Parathyroid adenoma (tissue), 2 donors: ENCODE results near the gene FCGBP.

Experiments used
- H2AFZ ChIP-seq: fragments of 300-600 bp; sonication (generic); one replicate; pipeline ENCODE4 v1.7.0; 2017; ENCODE audit warnings: antibody characterized with exemption, mild to moderate bottlenecking
- H3K27ac ChIP-seq: fragments of 300-600 bp; sonication (generic); one replicate; pipeline ENCODE4 v1.7.0; 2017
- H3K27me3 ChIP-seq: fragments of 300-600 bp; sonication (generic); one replicate; pipeline ENCODE4 v1.7.0; 2017; ENCODE audit warnings: low read length; ENCODE audit not compliant: control insufficient read depth, insufficient read depth
- H3K36me3 ChIP-seq: fragments of 300-600 bp; sonication (generic); one replicate; pipeline ENCODE4 v1.7.0; 2017; ENCODE audit warnings: low read length; ENCODE audit not compliant: control insufficient read depth, insufficient read depth
- H3K4me1 ChIP-seq: fragments of 300-600 bp; sonication (generic); one replicate; pipeline ENCODE4 v1.7.0; 2017; ENCODE audit warnings: control low read depth
- H3K4me2 ChIP-seq: fragments of 300-600 bp; sonication (generic); one replicate; pipeline ENCODE4 v1.7.0; 2017; ENCODE audit warnings: low read length
- H3K4me3 ChIP-seq: fragments of 300-600 bp; sonication (generic); one replicate; pipeline ENCODE4 v1.7.0; 2017; ENCODE audit warnings: low read depth, low read length
- H3K79me2 ChIP-seq: fragments of 300-600 bp; sonication (generic); one replicate; pipeline ENCODE4 v1.7.0; 2017; ENCODE audit warnings: control low read depth
- H3K9ac ChIP-seq: fragments of 300-600 bp; sonication (generic); one replicate; pipeline ENCODE4 v1.7.0; 2017; ENCODE audit warnings: mild to moderate bottlenecking
- H3K9me3 ChIP-seq: fragments of 300-600 bp; sonication (generic); one replicate; pipeline ENCODE4 v1.7.0; 2017; ENCODE audit warnings: low read length; ENCODE audit not compliant: control insufficient read depth
- TF ChIP-seq, protein P1 (sequence below): fragments of 300-600 bp; sonication (generic); IDR thresholded peaks from one replicate; pipeline ENCODE4 v1.7.0; 2017; ENCODE audit warnings: antibody characterized with exemption, mild to moderate bottlenecking
- donor health status: primary hyperparathyroidism.

Gene FCGBP

DNA sequence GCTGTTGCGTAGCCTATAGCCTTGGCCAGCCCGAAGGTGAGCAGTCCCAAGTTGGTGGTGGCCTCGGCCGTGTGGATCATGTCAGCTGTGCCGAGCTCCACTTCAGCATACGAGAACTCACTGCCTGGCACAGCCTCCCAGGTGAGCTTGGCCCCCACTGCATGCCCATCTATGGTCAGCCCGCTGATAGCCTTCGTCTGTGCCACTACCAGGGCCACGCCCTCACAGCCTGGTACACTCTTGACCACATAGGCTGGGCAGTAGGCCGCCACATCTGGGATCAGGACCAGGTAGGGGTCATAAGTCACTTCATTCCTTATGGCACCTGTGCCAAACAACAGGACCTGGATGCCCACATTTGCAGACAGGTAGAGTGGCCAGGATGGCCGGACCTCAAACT lies 7.4 kb downstream of the FCGBP start:
- Histone ChIP-seq H3K27ac (no peak overlapping the region), H3K9me3 (no peaks in the 10 kb centered on the region), H3K4me3 (no peak overlapping the region), H2AFZ (no peak overlapping the region), H3K36me3 (no peaks in the 10 kb centered on the region), H3K4me1 (no peaks in the 10 kb centered on the region), H3K9ac (no peak overlapping the region), H3K4me2 (no peak overlapping the region), H3K27me3 (no peaks in the 10 kb centered on the region), H3K79me2 (no peaks in the 10 kb centered on the region)
- TF ChIP-seq, protein P1, sequence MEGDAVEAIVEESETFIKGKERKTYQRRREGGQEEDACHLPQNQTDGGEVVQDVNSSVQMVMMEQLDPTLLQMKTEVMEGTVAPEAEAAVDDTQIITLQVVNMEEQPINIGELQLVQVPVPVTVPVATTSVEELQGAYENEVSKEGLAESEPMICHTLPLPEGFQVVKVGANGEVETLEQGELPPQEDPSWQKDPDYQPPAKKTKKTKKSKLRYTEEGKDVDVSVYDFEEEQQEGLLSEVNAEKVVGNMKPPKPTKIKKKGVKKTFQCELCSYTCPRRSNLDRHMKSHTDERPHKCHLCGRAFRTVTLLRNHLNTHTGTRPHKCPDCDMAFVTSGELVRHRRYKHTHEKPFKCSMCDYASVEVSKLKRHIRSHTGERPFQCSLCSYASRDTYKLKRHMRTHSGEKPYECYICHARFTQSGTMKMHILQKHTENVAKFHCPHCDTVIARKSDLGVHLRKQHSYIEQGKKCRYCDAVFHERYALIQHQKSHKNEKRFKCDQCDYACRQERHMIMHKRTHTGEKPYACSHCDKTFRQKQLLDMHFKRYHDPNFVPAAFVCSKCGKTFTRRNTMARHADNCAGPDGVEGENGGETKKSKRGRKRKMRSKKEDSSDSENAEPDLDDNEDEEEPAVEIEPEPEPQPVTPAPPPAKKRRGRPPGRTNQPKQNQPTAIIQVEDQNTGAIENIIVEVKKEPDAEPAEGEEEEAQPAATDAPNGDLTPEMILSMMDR, result no peak

- no peak overlapping the region for H2AFZ ChIP-seq
- TF ChIP-seq, protein P1, result no peak
- no peak overlapping the region for H3K4me3 ChIP-seq
Measured at GRCh38 chr19:39926170-39926760, 8.2 kb downstream of the FCGBP start.

DNA sequence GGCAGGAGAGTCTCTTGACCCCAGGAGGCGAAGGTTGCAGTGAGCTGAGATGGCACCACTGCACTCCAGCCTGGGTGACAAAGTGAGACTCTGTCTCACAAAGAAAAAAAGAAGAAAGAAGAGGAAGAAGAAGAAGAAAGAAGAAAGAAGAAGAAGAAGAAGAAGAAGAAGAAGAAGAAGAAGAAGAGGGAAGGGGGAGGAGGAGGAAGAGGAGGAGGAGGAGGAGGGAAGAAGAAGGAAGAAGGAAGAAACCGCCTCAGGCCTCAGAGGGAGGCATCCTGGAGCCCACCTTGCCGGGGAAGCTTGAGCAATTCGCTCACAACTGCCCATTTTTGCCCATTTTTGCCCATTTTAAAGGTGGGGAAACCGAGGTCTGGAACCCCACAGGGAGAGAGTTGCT lies 9.5 kb downstream of the FCGBP start:
- Histone ChIP-seq H3K4me3 (no peak overlapping the region), H3K27me3 (no peaks in the 10 kb centered on the region), H3K79me2 (no peaks in the 10 kb centered on the region), H3K36me3 (no peaks in the 10 kb centered on the region), H2AFZ (no peak overlapping the region), H3K9me3 (no peaks in the 10 kb centered on the region), H3K27ac (no peak overlapping the region), H3K4me2 (no peak overlapping the region), H3K9ac (no peak overlapping the region), H3K4me1 (no peaks in the 10 kb centered on the region)
- TF ChIP-seq, protein P1, result no peak

More at GRCh38 chr19:39926170-39926760, 8.2 kb downstream of the FCGBP start:
- no peaks in the 10 kb centered on the region for H3K79me2 ChIP-seq
- H3K36me3 ChIP-seq, result no peaks in the 10 kb centered on the region
- no peak overlapping the region for H3K27ac ChIP-seq
- H3K27me3 ChIP-seq, result no peaks in the 10 kb centered on the region
- no peaks in the 10 kb centered on the region for H3K4me1 ChIP-seq
- H3K4me2 ChIP-seq, result no peak overlapping the region
- H3K9ac ChIP-seq, result no peak overlapping the region
- H3K9me3 ChIP-seq, result no peaks in the 10 kb centered on the region

- no peaks in the 10 kb centered on the region for H3K36me3 ChIP-seq
- no peak overlapping the region for H3K27ac ChIP-seq
- H3K4me1 ChIP-seq, result no peaks in the 10 kb centered on the region
- TF ChIP-seq, protein P1, result no peak
- H3K4me3 ChIP-seq, result no peak overlapping the region
- no peaks in the 10 kb centered on the region for H3K9me3 ChIP-seq
- H3K9ac ChIP-seq, result no peak overlapping the region
- H3K4me2 ChIP-seq, result no peak overlapping the region
- H2AFZ ChIP-seq, result no peak overlapping the region
- H3K79me2 ChIP-seq, result no peaks in the 10 kb centered on the region
- no peaks in the 10 kb centered on the region for H3K27me3 ChIP-seq
Measured at GRCh38 chr19:39924389-39924788, 10.0 kb downstream of the FCGBP start.

DNA sequence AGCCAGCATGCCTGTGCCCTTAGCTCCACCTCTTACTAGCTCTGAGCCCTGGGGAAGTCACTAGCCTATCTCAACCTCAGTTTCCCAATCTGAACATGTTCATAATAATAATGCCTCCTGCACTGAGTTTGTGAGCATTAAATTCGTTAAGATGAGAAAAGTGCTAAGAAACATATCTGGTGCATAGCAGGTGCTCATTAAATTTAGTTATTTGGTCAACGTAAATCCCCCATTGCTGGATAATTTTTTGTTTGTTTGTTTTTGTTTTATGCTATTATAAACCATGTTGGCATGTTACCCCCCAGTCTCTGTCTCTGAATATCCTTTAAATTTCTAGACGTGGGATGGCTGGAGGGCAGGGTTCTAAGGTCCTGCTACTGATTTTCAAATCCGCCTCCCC lies 10.6 kb downstream of the FCGBP start:
- no peak overlapping the region for H2AFZ ChIP-seq
- no peak overlapping the region for H3K4me3 ChIP-seq
- no peaks in the 10 kb centered on the region for H3K79me2 ChIP-seq
- H3K27ac ChIP-seq, result no peak overlapping the region
- H3K4me2 ChIP-seq, result no peak overlapping the region
- H3K36me3 ChIP-seq, result no peaks in the 10 kb centered on the region
- TF ChIP-seq, protein P1, result no peak
- no peak overlapping the region for H3K9ac ChIP-seq
- no peaks in the 10 kb centered on the region for H3K4me1 ChIP-seq
- H3K9me3 ChIP-seq, result no peaks in the 10 kb centered on the region
- no peaks in the 10 kb centered on the region for H3K27me3 ChIP-seq
